Suprapubic skin (tissue), 4 donors: ENCODE data around the gene MGAT5B. TPM values are rescaled to one million over a fixed set of nuclear protein-coding genes. Genes with fewer than 3 reads are reported as not detected.

ENCODE experiments used
- DNase-seq, 2 donors: peaks; one replicate each; pipeline ENCODE4 v3.0.0-alpha.2; 2019; ENCODE audit warnings: low spot score in 2 of 2
- H3K27ac ChIP-seq: fragments of 200-600 bp; sonication (generic); one replicate; pipeline ENCODE4 v1.5.1; 2019
- H3K27me3 ChIP-seq: fragments of 200-600 bp; sonication (generic); one replicate; pipeline ENCODE4 v1.5.1; 2019
- H3K36me3 ChIP-seq: fragments of 200-600 bp; sonication (generic); one replicate; pipeline ENCODE4 v1.5.1; 2019
- H3K4me1 ChIP-seq: fragments of 200-600 bp; sonication (generic); one replicate; pipeline ENCODE4 v1.5.1; 2019
- H3K4me3 ChIP-seq: fragments of 200-600 bp; sonication (generic); one replicate; pipeline ENCODE4 v1.5.1; 2019; ENCODE audit warnings: mild to moderate bottlenecking
- H3K9me3 ChIP-seq: fragments of 200-600 bp; sonication (generic); one replicate; pipeline ENCODE4 v1.5.1; 2019
- CTCF ChIP-seq, 2 donors: fragments of 200-600 bp in 1 of 2; fragments of 450-650 bp in 1 of 2; sonication (generic) in 1 of 2; IDR thresholded peaks; one replicate each; pipeline ENCODE4 v1.5.1; 2016 to 2019; ENCODE audit warnings: antibody characterized with exemption in 2 of 2, mild to moderate bottlenecking in 1 of 2, moderate library complexity in 1 of 2
- EP300 ChIP-seq: sonication (generic); formaldehyde crosslinking; IDR thresholded peaks from one replicate; pipeline ENCODE4 v1.6.1; 2017; ENCODE audit warnings: antibody characterized with exemption
- POLR2A ChIP-seq, 2 donors: fragments of 450-650 bp; IDR thresholded peaks; one replicate each; pipeline ENCODE4 v1.6.1; 2017; ENCODE audit warnings: antibody characterized with exemption in 2 of 2, mild to moderate bottlenecking in 2 of 2, moderate library complexity in 2 of 2
- POLR2AphosphoS5 ChIP-seq, 3 donors: sonication (generic); formaldehyde crosslinking; IDR thresholded peaks; one replicate each; pipeline ENCODE4 v1.6.1; 2017; ENCODE audit warnings: antibody characterized with exemption in 3 of 3
- WGBS: methylation state at CpG from one replicate; pipeline ENCODE4 v1.1.5; 2018; 5-methylcytosine and 5-hydroxymethylcytosine counted together
- total RNA-seq, 4 donors: library from RNA; depleted of rRNA; stranded (reverse); fragments of >200 nt; gene quantifications; one replicate each; pipeline ENCODE4 v1.1.0, GENCODE V29; 2016

Gene MGAT5B
- total RNA-seq, 4 donors from 2014 or later = 0.26 to 0.72 (median 0.30) TPM; not detected in 1

GRCh38 chr17:76901542-76902197 lies 33.5 kb downstream of the MGAT5B start:
- peaks cover 20% of the 10 kb centered on the region for H3K27me3 ChIP-seq
- H3K27ac ChIP-seq = no peak overlapping the region
- H3K4me1 ChIP-seq = no peaks in the 10 kb centered on the region
- no peaks in the 10 kb centered on the region for H3K36me3 ChIP-seq
- DNase-seq = no peak
- no peak overlapping the region for H3K4me3 ChIP-seq
- 37% methylated on average over 9 of the region's 11 CpGs for WGBS
- TF ChIP-seq POLR2AphosphoS5 (IDR thresholded peaks at IDR 0.05) (no peak), EP300 (no peak), CTCF (IDR thresholded peaks at IDR 0.05) (no peak), POLR2A (IDR thresholded peaks at IDR 0.05) (no peak)
- no peaks in the 10 kb centered on the region for H3K9me3 ChIP-seq

DNA sequence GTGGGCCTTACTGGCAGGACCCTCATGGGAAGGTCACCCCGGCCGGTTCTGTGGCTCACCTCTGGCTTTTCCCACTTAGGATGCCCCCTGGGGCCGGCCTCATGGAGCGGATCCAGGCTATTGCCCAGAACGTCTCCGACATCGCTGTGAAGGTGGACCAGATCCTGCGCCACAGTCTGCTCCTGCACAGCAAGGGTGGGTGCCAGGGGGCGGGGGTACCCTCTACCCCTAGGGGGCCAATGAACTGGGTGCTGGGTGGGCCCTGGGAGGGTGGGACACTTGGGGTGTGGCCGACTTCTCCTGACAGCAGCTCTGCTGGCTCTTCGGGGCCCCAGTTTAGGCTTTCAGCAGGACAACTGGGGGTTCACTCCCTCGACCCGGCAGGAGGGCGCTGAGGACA lies 34.3 kb downstream of the MGAT5B start:
- no peak for DNase-seq
- TF ChIP-seq CTCF (IDR thresholded peaks at IDR 0.05) = no peak
- no peak for TF ChIP-seq POLR2A (IDR thresholded peaks at IDR 0.05)
- no peak for TF ChIP-seq EP300
- TF ChIP-seq POLR2AphosphoS5 (IDR thresholded peaks at IDR 0.05) = no peak
- no peaks in the 10 kb centered on the region for H3K4me1 ChIP-seq
- H3K36me3 ChIP-seq = no peaks in the 10 kb centered on the region
- 100% methylated on average over 3 of the region's 14 CpGs for WGBS
- H3K4me3 ChIP-seq = no peak overlapping the region
- peaks cover 20% of the 10 kb centered on the region for H3K27me3 ChIP-seq
- H3K9me3 ChIP-seq = no peaks in the 10 kb centered on the region
- H3K27ac ChIP-seq = no peak overlapping the region

DNA sequence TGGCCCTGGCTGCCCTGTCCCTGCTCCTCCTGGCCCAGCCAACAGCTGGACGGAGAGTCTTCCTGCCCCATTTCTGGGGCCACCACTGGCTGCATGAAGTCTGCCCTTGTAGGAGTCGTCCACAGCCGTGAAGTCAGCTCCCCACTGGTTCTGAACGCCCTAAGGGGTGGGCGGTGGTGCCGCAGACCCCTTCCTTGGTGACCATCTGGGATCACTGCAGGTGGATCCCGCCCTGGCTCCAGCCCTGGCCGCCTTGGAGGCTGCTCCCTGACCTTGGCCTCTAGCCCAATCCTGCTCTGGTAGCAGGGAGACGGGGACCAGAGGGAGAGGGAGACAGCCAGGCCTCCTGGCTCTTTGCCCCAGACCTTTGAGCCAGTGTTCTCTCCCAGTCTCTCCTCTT lies 35.4 kb downstream of the MGAT5B start:
- no peaks in the 10 kb centered on the region for H3K9me3 ChIP-seq
- no peaks in the 10 kb centered on the region for H3K4me1 ChIP-seq
- peaks cover 20% of the 10 kb centered on the region for H3K27me3 ChIP-seq
- H3K4me3 ChIP-seq = no peak overlapping the region
- H3K27ac ChIP-seq = no peak overlapping the region
- no peaks in the 10 kb centered on the region for H3K36me3 ChIP-seq
- no peak for DNase-seq
- WGBS = 60% methylated on average over 2 of the region's 9 CpGs
- TF ChIP-seq POLR2A (IDR thresholded peaks at IDR 0.05) (no peak), CTCF (IDR thresholded peaks at IDR 0.05) (no peak), EP300 (no peak), POLR2AphosphoS5 (IDR thresholded peaks at IDR 0.05) (no peak)

- no peak overlapping the region for H3K4me3 ChIP-seq
- WGBS = 89% methylated on average over 7 of the region's 13 CpGs
- H3K9me3 ChIP-seq = no peaks in the 10 kb centered on the region
- H3K27ac ChIP-seq = no peak overlapping the region
- TF ChIP-seq POLR2AphosphoS5 (IDR thresholded peaks at IDR 0.05) (no peak), EP300 (no peak), CTCF (IDR thresholded peaks at IDR 0.05) (no peak), POLR2A (IDR thresholded peaks at IDR 0.05) (no peak)
- H3K27me3 ChIP-seq = peaks cover 22% of the 10 kb centered on the region
- no peaks in the 10 kb centered on the region for H3K36me3 ChIP-seq
- DNase-seq = no peak
- H3K4me1 ChIP-seq = no peaks in the 10 kb centered on the region
These were observed 35.9 kb downstream of the MGAT5B start for GRCh38 chr17:76904116-76904515.

GRCh38 chr17:76905036-76905435 lies 36.8 kb downstream of the MGAT5B start:
- DNase-seq = no peak
- no peaks in the 10 kb centered on the region for H3K36me3 ChIP-seq
- peaks cover 22% of the 10 kb centered on the region for H3K27me3 ChIP-seq
- H3K27ac ChIP-seq = no peak overlapping the region
- TF ChIP-seq EP300 (no peak), CTCF (IDR thresholded peaks at IDR 0.05) (no peak)
- 93% methylated on average over 8 of the region's 8 CpGs for WGBS
- no peak overlapping the region for H3K4me3 ChIP-seq
- no peaks in the 10 kb centered on the region for H3K4me1 ChIP-seq
- H3K9me3 ChIP-seq = no peaks in the 10 kb centered on the region
